ENCODE data around the gene GARNL3.

The GARNL3 gene

DNA sequence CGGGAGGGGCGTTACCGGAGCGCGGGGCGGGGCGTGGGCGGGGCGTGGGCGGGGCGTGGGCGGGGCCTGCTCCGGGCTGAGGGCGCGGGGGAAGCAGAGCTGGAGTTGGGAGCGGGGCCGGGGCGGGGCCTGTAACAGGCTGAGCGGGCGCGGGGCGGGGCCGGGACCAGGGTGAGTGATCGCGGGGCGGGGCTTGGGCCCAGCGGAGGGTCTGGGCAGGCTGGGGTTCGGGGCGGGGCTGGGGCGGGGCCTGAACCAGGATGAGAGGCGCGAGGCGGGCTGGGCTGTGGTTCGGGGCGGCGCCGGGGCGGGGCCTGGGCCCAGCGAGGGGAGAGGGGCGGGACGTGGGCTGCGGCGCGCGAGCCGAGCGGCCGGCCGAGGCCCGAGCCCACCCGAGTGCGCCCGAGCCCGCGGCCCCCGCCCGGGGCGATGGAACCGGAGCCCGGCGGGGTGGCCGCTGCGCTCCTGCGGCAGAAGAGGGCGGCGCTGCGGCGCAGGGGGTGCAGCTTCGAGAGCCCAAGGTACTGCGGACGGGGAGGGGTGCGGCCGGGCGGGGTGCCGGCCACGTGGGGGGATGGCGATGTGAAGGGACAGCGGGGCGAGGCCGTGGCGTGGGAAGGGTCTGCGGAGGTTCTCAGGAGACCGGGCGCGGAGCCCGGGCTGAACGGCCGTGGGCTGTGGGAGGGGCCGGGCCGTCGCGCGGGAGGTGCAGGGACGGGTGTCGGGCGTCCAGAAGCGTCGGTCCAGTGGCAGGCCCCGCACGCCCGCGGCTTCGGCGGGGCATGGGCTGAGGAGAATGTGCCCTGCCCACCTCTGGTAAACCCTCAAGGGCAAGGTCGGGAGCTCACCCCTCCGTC, 39.5 kb upstream of the GARNL3 start:
- TF ChIP-seq, protein P1, sequence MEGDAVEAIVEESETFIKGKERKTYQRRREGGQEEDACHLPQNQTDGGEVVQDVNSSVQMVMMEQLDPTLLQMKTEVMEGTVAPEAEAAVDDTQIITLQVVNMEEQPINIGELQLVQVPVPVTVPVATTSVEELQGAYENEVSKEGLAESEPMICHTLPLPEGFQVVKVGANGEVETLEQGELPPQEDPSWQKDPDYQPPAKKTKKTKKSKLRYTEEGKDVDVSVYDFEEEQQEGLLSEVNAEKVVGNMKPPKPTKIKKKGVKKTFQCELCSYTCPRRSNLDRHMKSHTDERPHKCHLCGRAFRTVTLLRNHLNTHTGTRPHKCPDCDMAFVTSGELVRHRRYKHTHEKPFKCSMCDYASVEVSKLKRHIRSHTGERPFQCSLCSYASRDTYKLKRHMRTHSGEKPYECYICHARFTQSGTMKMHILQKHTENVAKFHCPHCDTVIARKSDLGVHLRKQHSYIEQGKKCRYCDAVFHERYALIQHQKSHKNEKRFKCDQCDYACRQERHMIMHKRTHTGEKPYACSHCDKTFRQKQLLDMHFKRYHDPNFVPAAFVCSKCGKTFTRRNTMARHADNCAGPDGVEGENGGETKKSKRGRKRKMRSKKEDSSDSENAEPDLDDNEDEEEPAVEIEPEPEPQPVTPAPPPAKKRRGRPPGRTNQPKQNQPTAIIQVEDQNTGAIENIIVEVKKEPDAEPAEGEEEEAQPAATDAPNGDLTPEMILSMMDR (IDR thresholded peaks at IDR 0.05; ENCODE audit: low read depth, low read length, missing control alignments), result no peak
- peak overlapping the region; percentile 66 for H3K4me3 ChIP-seq (replicated peaks; ENCODE audit: low read depth, low read length)
- DNase-seq (ENCODE audit: extremely low read depth, low read depth), result no peak

GRCh38 chr9:127225801-127226625, 38.6 kb upstream of the GARNL3 start:
- peak overlapping the region; percentile 66 for H3K4me3 ChIP-seq (replicated peaks; ENCODE audit: low read depth, low read length)
- TF ChIP-seq, protein P1 (IDR thresholded peaks at IDR 0.05; ENCODE audit: low read depth, low read length, missing control alignments), result no peak
- no peak for DNase-seq (ENCODE audit: extremely low read depth, low read depth)

DNA sequence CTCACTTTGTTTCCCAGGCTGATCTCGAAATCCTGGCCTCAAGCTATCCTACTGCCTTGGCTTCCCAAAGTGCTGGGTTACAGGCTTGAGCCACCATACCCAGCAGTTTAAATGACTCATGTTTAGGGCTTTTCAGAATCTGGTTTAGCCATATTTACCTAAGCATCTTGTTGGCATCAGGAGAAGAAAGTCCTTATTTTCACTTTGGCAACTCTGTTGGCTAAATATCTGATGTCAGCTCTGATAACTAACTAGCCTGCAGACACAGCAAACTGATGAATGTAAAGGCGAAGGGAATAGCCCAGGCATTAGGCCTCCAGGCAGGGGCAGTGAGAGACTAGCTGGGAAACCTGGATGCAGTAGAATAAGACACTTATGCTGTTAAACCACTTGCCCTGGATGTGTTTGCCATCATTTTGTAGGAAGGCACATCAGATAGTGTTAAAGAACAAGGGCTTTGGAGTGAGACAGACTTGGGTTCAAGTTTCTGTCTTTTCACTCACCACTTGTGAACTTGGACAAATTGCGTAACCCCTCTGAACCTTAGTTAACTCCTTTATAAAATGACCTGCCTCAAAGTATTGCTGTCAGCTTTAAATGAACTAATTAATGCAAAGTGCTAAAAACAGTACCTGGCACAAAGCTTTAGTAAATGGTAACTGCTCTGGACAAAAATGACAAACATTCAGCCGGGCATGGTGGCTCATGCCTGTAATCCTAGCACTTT, 34.7 kb upstream of the GARNL3 start:
- H3K4me3 ChIP-seq (replicated peaks; ENCODE audit: low read depth, low read length), result no peak overlapping the region
- TF ChIP-seq, protein P1 (IDR thresholded peaks at IDR 0.05; ENCODE audit: low read depth, low read length, missing control alignments), result no peak

DNA sequence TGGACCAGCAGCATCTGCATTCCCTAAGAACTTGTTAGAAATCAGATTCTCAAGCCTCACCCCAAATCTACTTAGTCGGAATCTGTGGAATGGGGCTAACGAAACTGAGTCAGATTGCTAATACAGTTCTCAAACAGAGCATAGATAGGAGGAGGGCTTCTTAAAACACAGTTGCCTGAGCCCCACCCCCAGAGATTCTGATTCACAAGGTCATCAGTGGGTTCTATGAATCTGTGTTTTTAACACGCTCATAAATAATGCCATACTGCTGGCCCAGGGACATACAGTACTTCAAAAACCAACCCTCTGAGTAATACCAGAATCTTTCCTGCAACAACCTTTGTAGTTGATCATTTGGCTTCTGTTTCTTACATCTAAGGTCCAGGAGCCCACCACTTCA, 32.9 kb upstream of the GARNL3 start:
- no peak overlapping the region for H3K4me3 ChIP-seq (replicated peaks; ENCODE audit: low read depth, low read length)
- TF ChIP-seq, protein P1 (IDR thresholded peaks at IDR 0.05; ENCODE audit: low read depth, low read length, missing control alignments), result no peak
- DNase-seq (ENCODE audit: extremely low read depth, low read depth), result no peak

More for the DNA sequence above, 34.7 kb upstream of the GARNL3 start:
- no peak for DNase-seq (ENCODE audit: extremely low read depth, low read depth)

GRCh38 chr9:127232833-127233549, 31.6 kb upstream of the GARNL3 start:
- no peak for DNase-seq (ENCODE audit: extremely low read depth, low read depth)
- H3K4me3 ChIP-seq (replicated peaks; ENCODE audit: low read depth, low read length), result no peak overlapping the region
- TF ChIP-seq, protein P1 (IDR thresholded peaks at IDR 0.05; ENCODE audit: low read depth, low read length, missing control alignments), result no peak

GRCh38 chr9:127233550-127233949, 31.0 kb upstream of the GARNL3 start:
- TF ChIP-seq, protein P1 (IDR thresholded peaks at IDR 0.05; ENCODE audit: low read depth, low read length, missing control alignments), result no peak

More at GRCh38 chr9:127233550-127233949, 31.0 kb upstream of the GARNL3 start:
- H3K4me3 ChIP-seq (replicated peaks; ENCODE audit: low read depth, low read length), result no peak overlapping the region
- DNase-seq (ENCODE audit: extremely low read depth, low read depth), result no peak
